Esophagus mucosa (tissue), 1 donor: ENCODE data around the gene PTCH1. TPM values are rescaled to one million over a fixed set of nuclear protein-coding genes. Genes with fewer than 3 reads are reported as not detected.

ENCODE experiments used
- total RNA-seq: library from RNA; stranded (reverse); gene quantifications from one replicate; pipeline ENCODE4 v1.2.4, GENCODE V29; 2023
- donor health status: DM: yes; HTN: yes; CAD: no.

The PTCH1 gene
- total RNA-seq, 1 donor from 2014 or later, result 3.9 TPM

Other genes starting within 250 kb of the PTCH1 start
- 5.2 TPM for gene FANCC, start 199.3 kb downstream of the PTCH1 start, total RNA-seq